ENCODE data around the gene RPP30.

Gene RPP30

DNA sequence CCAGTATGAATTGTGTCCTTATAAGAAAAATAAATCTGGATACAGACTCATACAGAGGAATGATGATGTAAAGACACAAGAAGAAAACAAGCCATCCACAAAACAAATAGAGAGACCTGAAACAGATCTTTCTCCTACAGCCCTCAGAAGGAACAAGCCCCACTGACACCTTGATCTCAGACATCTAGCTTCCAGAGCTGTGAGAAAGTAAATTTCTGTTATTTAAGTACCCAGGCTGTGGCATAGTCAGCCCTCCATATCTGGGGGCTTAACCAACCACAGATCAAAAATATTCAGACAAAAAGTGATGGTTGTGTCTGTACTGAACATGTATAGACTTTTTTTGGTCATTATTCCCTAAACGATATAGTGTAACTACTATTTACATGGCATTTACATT, 73.0 kb downstream of the RPP30 start:
- no peak for ATAC-seq
- DNase-seq = no peak

DNA sequence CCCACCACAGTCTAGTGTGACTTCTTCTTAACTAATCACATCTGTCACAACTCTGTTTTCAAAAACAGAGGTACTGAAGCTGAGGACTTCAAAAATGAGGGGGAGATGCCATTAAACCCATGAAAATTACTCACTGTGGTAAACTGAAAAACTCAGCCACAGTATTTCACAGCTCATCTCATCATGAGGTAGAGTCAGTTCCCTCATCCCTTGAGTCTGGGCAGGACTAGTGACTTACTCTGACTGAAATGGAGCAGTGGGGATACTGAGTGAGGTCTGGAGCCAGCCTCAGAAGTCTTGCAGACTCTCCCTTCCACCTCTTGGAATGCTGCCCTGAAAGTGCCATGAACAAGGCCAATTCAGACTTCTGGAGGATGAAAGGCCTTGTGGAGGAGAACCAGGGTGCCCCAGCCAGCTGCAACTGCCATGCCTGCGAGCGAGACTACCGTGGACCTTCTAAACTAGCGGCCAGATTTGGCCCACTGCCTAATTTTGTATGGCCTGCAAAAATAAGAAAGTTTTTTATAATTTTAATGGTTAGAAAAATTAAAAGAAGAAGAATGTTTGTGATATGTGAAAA, 73.8 kb downstream of the RPP30 start:
- no peak for DNase-seq
- ATAC-seq = no peak

GRCh38 chr10:90947030-90947960, 75.5 kb downstream of the RPP30 start:
- DNase-seq = no peak

More at GRCh38 chr10:90947030-90947960, 75.5 kb downstream of the RPP30 start:
- no peak for ATAC-seq
